Natural killer cell (primary cell): ENCODE data around the gene CWC27. TPM values are rescaled to one million over a fixed set of nuclear protein-coding genes. Genes with fewer than 3 reads are reported as not detected.
A peak's percentile ranks its signal among the peaks of the same experiment; 100 is the strongest.

Experiments
- ATAC-seq, 3 donors: fragments of 150-1000 bp in 2 of 3; fragments of 200-7000 bp in 1 of 3; cut with Tn5 transposase; 1 replicate in 1 of 3; 2 replicates in 2 of 3; pipeline ENCODE4 v1.10.0; 2021; ENCODE audit warnings: mild to moderate bottlenecking in 2 of 3, moderate library complexity in 2 of 3
- DNase-seq, 2 donors: peaks; one replicate each; pipeline versions ENCODE4 v3.0.0 to v3.0.0-alpha.2; 2013 to 2021; ENCODE audit warnings: mixed read lengths in 1 of 2
- H3K27ac ChIP-seq: one replicate; pipeline ENCODE4 v1.5.1; 2013; ENCODE audit warnings: mild to moderate bottlenecking, low read length
- H3K27me3 ChIP-seq: one replicate; pipeline ENCODE4 v1.6.1; 2013; ENCODE audit warnings: low read length; ENCODE audit not compliant: control insufficient read depth, insufficient read depth
- H3K36me3 ChIP-seq: one replicate; pipeline ENCODE4 v1.6.1; 2013; ENCODE audit warnings: low read length; ENCODE audit not compliant: control insufficient read depth, insufficient read depth
- H3K4me1 ChIP-seq: one replicate; pipeline ENCODE4 v1.6.1; 2013; ENCODE audit warnings: low read length; ENCODE audit not compliant: control insufficient read depth, insufficient read depth
- H3K4me3 ChIP-seq: one replicate; pipeline ENCODE4 v1.5.1; 2013; ENCODE audit warnings: low read length
- H3K9me3 ChIP-seq: one replicate; pipeline ENCODE4 v1.6.1; 2013; ENCODE audit warnings: low read length; ENCODE audit not compliant: control insufficient read depth, insufficient read depth
- H3K27ac Mint-ChIP-seq, 2 donors: one replicate each; pipeline ENCODE4 v1.8.0; 2022; ENCODE audit warnings: mild to moderate bottlenecking in 2 of 2, mixed read lengths in 2 of 2, moderate library complexity in 1 of 2
- H3K27me3 Mint-ChIP-seq, 2 donors: one replicate each; pipeline ENCODE4 v1.8.0; 2022; ENCODE audit warnings: low read depth in 2 of 2, mixed read lengths in 2 of 2
- H3K36me3 Mint-ChIP-seq: one replicate; pipeline ENCODE4 v1.8.0; 2022; ENCODE audit warnings: mixed read lengths
- H3K4me1 Mint-ChIP-seq, 2 donors: one replicate each; pipeline ENCODE4 v1.8.0; 2022; ENCODE audit warnings: mixed read lengths in 2 of 2
- H3K4me3 Mint-ChIP-seq: one replicate; pipeline ENCODE4 v1.8.0; 2022; ENCODE audit warnings: mild to moderate bottlenecking, moderate library complexity, mixed read lengths
- H3K9me3 Mint-ChIP-seq, 2 donors: one replicate each; pipeline ENCODE4 v1.8.0; 2022; ENCODE audit warnings: mixed read lengths in 2 of 2
- CTCF ChIP-seq: fragments of 200-600 bp; IDR thresholded peaks from one replicate; pipeline ENCODE4 v1.8.0; 2022; ENCODE audit warnings: antibody characterized with exemption
- WGBS: methylation state at CpG from one replicate; pipeline ENCODE4 v1.1.7; 2013; ENCODE audit warnings: missing lambda C conversion rate; ENCODE audit not compliant: insufficient coverage; 5-methylcytosine and 5-hydroxymethylcytosine counted together
- intact Hi-C: fragments of 100-400 bp; cut with micrococcal nuclease; formaldehyde crosslinking; loops from one replicate; pipeline ENCODE4 v1.14.2; 2022
- total RNA-seq, 4 donors: library from RNA; stranded (reverse); fragments of 120-200 nt in 1 of 4; gene quantifications; one replicate each; pipeline versions ENCODE4 v1.2.3 to v1.2.4, GENCODE V29; 2013 to 2022

CWC27 gene
- total RNA-seq, 3 donors from 2014 or later (not counting 1 experiment from before 2014, with no cell fraction given), result 21.6 to 26.3 (median 25.7) TPM

GRCh38 chr5:65055938-65056337 lies 287.2 kb downstream of the CWC27 start:
- Mint-ChIP-seq H3K36me3 (no peaks in the 10 kb centered on the region), H3K27me3 (peaks cover 0 to 12% of the 10 kb centered on the region in 2 donors), H3K27ac (no peak overlapping the region), H3K4me3 (no peak overlapping the region), H3K4me1 (no peaks in the 10 kb centered on the region), H3K9me3 (no peaks in the 10 kb centered on the region)
- Histone ChIP-seq H3K27me3 (peaks cover 3% of the 10 kb centered on the region), H3K27ac (no peak overlapping the region), H3K4me1 (no peaks in the 10 kb centered on the region), H3K9me3 (no peaks in the 10 kb centered on the region), H3K36me3 (no peaks in the 10 kb centered on the region), H3K4me3 (no peak overlapping the region)
- TF ChIP-seq CTCF, result no peak
- intact Hi-C loops, result no loop called here
- DNase-seq (no peak), ATAC-seq (no peak)
- WGBS, result 100% methylated on average over 1 of the region's 1 CpG

- H3K27me3 ChIP-seq, result peaks cover 3% of the 10 kb centered on the region
- 99% methylated on average over 5 of the region's 6 CpGs for WGBS
- Mint-ChIP-seq H3K4me1 (no peaks in the 10 kb centered on the region), H3K9me3 (no peaks in the 10 kb centered on the region), H3K36me3 (no peaks in the 10 kb centered on the region), H3K4me3 (no peak overlapping the region), H3K27ac (no peak overlapping the region), H3K27me3 (peaks cover 0 to 9% of the 10 kb centered on the region in 2 donors)
- no peak overlapping the region for H3K4me3 ChIP-seq
- DNase-seq (no peak), ATAC-seq (no peak)
- H3K4me1 ChIP-seq, result no peaks in the 10 kb centered on the region
- no peaks in the 10 kb centered on the region for H3K36me3 ChIP-seq
- H3K9me3 ChIP-seq, result no peaks in the 10 kb centered on the region
- no peak overlapping the region for H3K27ac ChIP-seq
- intact Hi-C loops, result no loop called here
- no peak for TF ChIP-seq CTCF
Observed at GRCh38 chr5:65059681-65060598, 291.2 kb downstream of the CWC27 start.

GRCh38 chr5:65061250-65061973 lies 292.7 kb downstream of the CWC27 start:
- Histone ChIP-seq H3K9me3 (no peaks in the 10 kb centered on the region), H3K27me3 (no peaks in the 10 kb centered on the region), H3K4me3 (no peak overlapping the region), H3K4me1 (no peaks in the 10 kb centered on the region), H3K36me3 (no peaks in the 10 kb centered on the region), H3K27ac (peak overlapping the region; percentile 2)
- Mint-ChIP-seq H3K27me3 (peaks cover 0 to 16% of the 10 kb centered on the region in 2 donors), H3K4me1 (no peaks in the 10 kb centered on the region), H3K4me3 (no peak overlapping the region), H3K9me3 (no peaks in the 10 kb centered on the region), H3K36me3 (no peaks in the 10 kb centered on the region), H3K27ac (no peak overlapping the region)
- TF ChIP-seq CTCF, result no peak
- WGBS, result 78% methylated on average over 9 of the region's 9 CpGs
- intact Hi-C loops, result no loop called here
- DNase-seq (no peak), ATAC-seq (no peak)
